GM03348 (cell line): ENCODE results near the gene MICAL3.

Experiments used
- DNase-seq: peaks from one replicate; pipeline ENCODE4 v3.0.0; 2012; ENCODE audit warnings: low spot score

The MICAL3 gene

GRCh38 chr22:17842386-17842785 lies 182.0 kb downstream of the MICAL3 start:
- DNase-seq, result no peak

GRCh38 chr22:17841836-17842235 lies 182.5 kb downstream of the MICAL3 start:
- no peak for DNase-seq

GRCh38 chr22:17838180-17838865 lies 186.0 kb downstream of the MICAL3 start:
- no peak for DNase-seq

- DNase-seq, result no peak
Observed at GRCh38 chr22:17836992-17837742, 187.2 kb downstream of the MICAL3 start.

- DNase-seq, result no peak
Observed at GRCh38 chr22:17835256-17835655, 189.1 kb downstream of the MICAL3 start.

- no peak for DNase-seq
Observed at GRCh38 chr22:17833489-17833888, 190.9 kb downstream of the MICAL3 start.

GRCh38 chr22:17832665-17833064 lies 191.7 kb downstream of the MICAL3 start:
- DNase-seq, result no peak

- DNase-seq, result peak; percentile 24
Observed at GRCh38 chr22:17831501-17832251, 192.7 kb downstream of the MICAL3 start.

GRCh38 chr22:17830043-17830961 lies 194.1 kb downstream of the MICAL3 start:
- peak; percentile 94 for DNase-seq

- no peak for DNase-seq
Observed at GRCh38 chr22:17829695-17830042, 194.7 kb downstream of the MICAL3 start.

GRCh38 chr22:17828502-17829080 lies 195.8 kb downstream of the MICAL3 start:
- no peak for DNase-seq

GRCh38 chr22:17827466-17827865 lies 196.9 kb downstream of the MICAL3 start:
- DNase-seq, result no peak

GRCh38 chr22:17825876-17826550 lies 198.3 kb downstream of the MICAL3 start:
- no peak for DNase-seq

GRCh38 chr22:17824457-17824856 lies 199.9 kb downstream of the MICAL3 start:
- DNase-seq, result no peak

- DNase-seq, result no peak
Observed at GRCh38 chr22:17823964-17824363, 200.4 kb downstream of the MICAL3 start.

GRCh38 chr22:17823226-17823625 lies 201.1 kb downstream of the MICAL3 start:
- DNase-seq, result no peak

GRCh38 chr22:17822087-17822486 lies 202.3 kb downstream of the MICAL3 start:
- no peak for DNase-seq

GRCh38 chr22:17820879-17821439 lies 203.4 kb downstream of the MICAL3 start:
- DNase-seq, result no peak

GRCh38 chr22:17818649-17819048 lies 205.7 kb downstream of the MICAL3 start:
- DNase-seq, result no peak

- no peak for DNase-seq
Observed at GRCh38 chr22:17818180-17818579, 206.2 kb downstream of the MICAL3 start.
